Limb (tissue), 2 donors: ENCODE data around the gene PALLD.

Source experiments
- DNase-seq, 2 donors: peaks; one replicate each; pipeline ENCODE4 v3.0.0-alpha.2; 2016; ENCODE audit errors: extremely low spot score in 2 of 2

PALLD gene

GRCh38 chr4:168886351-168886750, 389.5 kb downstream of the PALLD start:
- no peak for DNase-seq

- no peak for DNase-seq
Observed at GRCh38 chr4:168887809-168888208, 391.0 kb downstream of the PALLD start.

- no peak for DNase-seq
Observed at GRCh38 chr4:168888715-168889215, 391.9 kb downstream of the PALLD start.

GRCh38 chr4:168891086-168891485, 394.2 kb downstream of the PALLD start:
- no peak for DNase-seq

GRCh38 chr4:168891688-168892087, 394.8 kb downstream of the PALLD start:
- DNase-seq: no peak

GRCh38 chr4:168892475-168892874, 395.6 kb downstream of the PALLD start:
- DNase-seq: peak in 1 of 2 donors; percentile 42

GRCh38 chr4:168893205-168893604, 396.4 kb downstream of the PALLD start:
- DNase-seq: no peak

- no peak for DNase-seq
Observed at GRCh38 chr4:168893807-168894206, 397.0 kb downstream of the PALLD start.

GRCh38 chr4:168900080-168900479, 403.2 kb downstream of the PALLD start:
- DNase-seq: no peak

GRCh38 chr4:168907119-168907698, 410.4 kb downstream of the PALLD start:
- peak in 1 of 2 donors; percentile 13 for DNase-seq

GRCh38 chr4:168908093-168908492, 411.2 kb downstream of the PALLD start:
- no peak for DNase-seq

GRCh38 chr4:168908851-168909273, 412.0 kb downstream of the PALLD start:
- DNase-seq: peak in 1 of 2 donors; percentile 75

- DNase-seq: no peak
Observed at GRCh38 chr4:168914095-168914494, 417.2 kb downstream of the PALLD start.

GRCh38 chr4:168917138-168917779, 420.4 kb downstream of the PALLD start:
- peak in 1 of 2 donors; percentile 49 for DNase-seq

GRCh38 chr4:168919706-168920324, 423.0 kb downstream of the PALLD start:
- DNase-seq: no peak

- DNase-seq: no peak
Observed at GRCh38 chr4:168920441-168921065, 423.7 kb downstream of the PALLD start.

- DNase-seq: peak; percentile 70 to 89
Observed at GRCh38 chr4:168923526-168924194, 426.8 kb downstream of the PALLD start.

- DNase-seq: no peak
Observed at GRCh38 chr4:168924667-168925066, 427.8 kb downstream of the PALLD start.

- no peak for DNase-seq
Observed at GRCh38 chr4:168925789-168926490, 429.1 kb downstream of the PALLD start.

- DNase-seq: no peak
Observed at GRCh38 chr4:168928346-168928745, 431.5 kb downstream of the PALLD start.

- DNase-seq: no peak
Observed at GRCh38 chr4:168928875-168929274, 432.0 kb downstream of the PALLD start.
